ENCODE results near the gene ITIH5.

The ITIH5 gene

GRCh38 chr10:7596356-7596755 is 70.4 kb downstream of the ITIH5 start:
- Histone ChIP-seq H3K4me3 (IDR thresholded peaks at IDR 0.05; ENCODE audit: insufficient read depth, low read depth, low read length) (no peak overlapping the region), H3K4me2 (no peak overlapping the region), H3K27me3 (ENCODE audit: insufficient read depth, low read depth) (no peaks in the 10 kb centered on the region), H2AFZ (ENCODE audit: low read depth) (no peak overlapping the region), H3K9ac (no peak overlapping the region), H4K20me1 (ENCODE audit: insufficient read depth) (no peaks in the 10 kb centered on the region), H3K27ac (no peak overlapping the region), H3K4me1 (ENCODE audit: low read depth, poor library complexity, severe bottlenecking) (no peaks in the 10 kb centered on the region), H3K36me3 (ENCODE audit: insufficient read depth) (no peaks in the 10 kb centered on the region), H3K79me2 (ENCODE audit: insufficient read depth, low read depth) (no peaks in the 10 kb centered on the region)
- TF ChIP-seq CTCF (conservative IDR thresholded peaks at IDR 0.05; ENCODE audit: low read depth, low read length): no peak

- no peaks in the 10 kb centered on the region for H3K79me2 ChIP-seq (ENCODE audit: insufficient read depth, low read depth)
- no peak overlapping the region for H3K27ac ChIP-seq
- no peaks in the 10 kb centered on the region for H3K27me3 ChIP-seq (ENCODE audit: insufficient read depth, low read depth)
- no peak for TF ChIP-seq CTCF (conservative IDR thresholded peaks at IDR 0.05; ENCODE audit: low read depth, low read length)
- no peaks in the 10 kb centered on the region for H4K20me1 ChIP-seq (ENCODE audit: insufficient read depth)
- no peaks in the 10 kb centered on the region for H3K36me3 ChIP-seq (ENCODE audit: insufficient read depth)
- no peak overlapping the region for H3K4me2 ChIP-seq
- H3K4me3 ChIP-seq (IDR thresholded peaks at IDR 0.05; ENCODE audit: insufficient read depth, low read depth, low read length): no peak overlapping the region
- H2AFZ ChIP-seq (ENCODE audit: low read depth): no peak overlapping the region
- no peaks in the 10 kb centered on the region for H3K4me1 ChIP-seq (ENCODE audit: low read depth, poor library complexity, severe bottlenecking)
- no peak overlapping the region for H3K9ac ChIP-seq
Observed at GRCh38 chr10:7593905-7594304, 72.9 kb downstream of the ITIH5 start.

GRCh38 chr10:7593063-7593462 is 73.7 kb downstream of the ITIH5 start:
- no peak for TF ChIP-seq CTCF (conservative IDR thresholded peaks at IDR 0.05; ENCODE audit: low read depth, low read length)
- no peak overlapping the region for H3K9ac ChIP-seq
- H3K36me3 ChIP-seq (ENCODE audit: insufficient read depth): no peaks in the 10 kb centered on the region
- H3K27me3 ChIP-seq (ENCODE audit: insufficient read depth, low read depth): no peaks in the 10 kb centered on the region
- no peaks in the 10 kb centered on the region for H3K79me2 ChIP-seq (ENCODE audit: insufficient read depth, low read depth)
- no peak overlapping the region for H3K27ac ChIP-seq
- H3K4me2 ChIP-seq: no peak overlapping the region
- no peak overlapping the region for H3K4me3 ChIP-seq (IDR thresholded peaks at IDR 0.05; ENCODE audit: insufficient read depth, low read depth, low read length)
- H4K20me1 ChIP-seq (ENCODE audit: insufficient read depth): no peaks in the 10 kb centered on the region
- H3K4me1 ChIP-seq (ENCODE audit: low read depth, poor library complexity, severe bottlenecking): no peaks in the 10 kb centered on the region
- H2AFZ ChIP-seq (ENCODE audit: low read depth): no peak overlapping the region

- Histone ChIP-seq H3K4me1 (ENCODE audit: low read depth, poor library complexity, severe bottlenecking) (no peaks in the 10 kb centered on the region), H3K27ac (no peak overlapping the region), H3K36me3 (ENCODE audit: insufficient read depth) (no peaks in the 10 kb centered on the region), H3K9ac (no peak overlapping the region), H4K20me1 (ENCODE audit: insufficient read depth) (no peaks in the 10 kb centered on the region), H3K4me3 (IDR thresholded peaks at IDR 0.05; ENCODE audit: insufficient read depth, low read depth, low read length) (no peak overlapping the region), H3K79me2 (ENCODE audit: insufficient read depth, low read depth) (no peaks in the 10 kb centered on the region), H3K27me3 (ENCODE audit: insufficient read depth, low read depth) (no peaks in the 10 kb centered on the region), H3K4me2 (no peak overlapping the region), H2AFZ (ENCODE audit: low read depth) (no peak overlapping the region)
- no peak for TF ChIP-seq CTCF (conservative IDR thresholded peaks at IDR 0.05; ENCODE audit: low read depth, low read length)
Observed at GRCh38 chr10:7592627-7593026, 74.1 kb downstream of the ITIH5 start.

GRCh38 chr10:7590271-7590670 is 76.5 kb downstream of the ITIH5 start:
- no peak overlapping the region for H3K9ac ChIP-seq
- no peak for TF ChIP-seq CTCF (conservative IDR thresholded peaks at IDR 0.05; ENCODE audit: low read depth, low read length)
- H3K4me3 ChIP-seq (IDR thresholded peaks at IDR 0.05; ENCODE audit: insufficient read depth, low read depth, low read length): no peak overlapping the region

More at GRCh38 chr10:7590271-7590670, 76.5 kb downstream of the ITIH5 start:
- H3K4me2 ChIP-seq: no peak overlapping the region
- H4K20me1 ChIP-seq (ENCODE audit: insufficient read depth): no peaks in the 10 kb centered on the region
- H3K27ac ChIP-seq: no peak overlapping the region
- no peaks in the 10 kb centered on the region for H3K27me3 ChIP-seq (ENCODE audit: insufficient read depth, low read depth)
- H3K4me1 ChIP-seq (ENCODE audit: low read depth, poor library complexity, severe bottlenecking): no peaks in the 10 kb centered on the region
- H3K36me3 ChIP-seq (ENCODE audit: insufficient read depth): no peaks in the 10 kb centered on the region
- no peak overlapping the region for H2AFZ ChIP-seq (ENCODE audit: low read depth)
- no peaks in the 10 kb centered on the region for H3K79me2 ChIP-seq (ENCODE audit: insufficient read depth, low read depth)

All from KMS-11 (cell line).